Body of pancreas (tissue), 4 donors: Measurements from ENCODE around the gene PDHX. TPM values are rescaled to one million over a fixed set of nuclear protein-coding genes. Genes with fewer than 3 reads are reported as not detected.

Source experiments
- ATAC-seq: fragments of 150-250 bp; one replicate; pipeline ENCODE4 v1.9.1; 2016
- DNase-seq, 4 donors: peaks; one replicate each; pipeline ENCODE4 v3.0.0-alpha.2; 2019
- H3K27ac ChIP-seq, 4 donors: fragments of 200-600 bp; sonication (generic); 1 replicate in 3 of 4; 2 replicates in 1 of 4; pipeline versions ENCODE4 v1.5.1 to v1.6.1; 2016 to 2019; ENCODE audit warnings: mild to moderate bottlenecking in 1 of 4, mixed read lengths in 1 of 4, moderate library complexity in 1 of 4
- H3K27me3 ChIP-seq, 2 donors: fragments of 200-600 bp; sonication (generic); one replicate each; pipeline ENCODE4 v1.6.0; 2016; ENCODE audit warnings: mild to moderate bottlenecking in 1 of 2
- H3K36me3 ChIP-seq, 2 donors: fragments of 200-600 bp; sonication (generic); replicated peaks in 1 of 2; 2 replicates each; pipeline ENCODE4 v1.5.1; 2016; ENCODE audit warnings: low read depth in 2 of 2; ENCODE audit not compliant: insufficient read depth in 1 of 2
- H3K4me1 ChIP-seq: fragments of 200-600 bp; sonication (generic); one replicate; pipeline ENCODE4 v1.6.0; 2016
- H3K4me3 ChIP-seq, 2 donors: fragments of 200-600 bp; sonication (generic); 1 replicate in 1 of 2; 2 replicates in 1 of 2; pipeline ENCODE4 v1.5.1; 2016 to 2019
- H3K9me3 ChIP-seq, 3 donors: fragments of 200-600 bp; sonication (generic); 1 replicate in 2 of 3; 2 replicates in 1 of 3; pipeline ENCODE4 v1.5.1; 2016
- POLR2A ChIP-seq, 3 donors: fragments of 450-650 bp; IDR thresholded peaks; one replicate each; pipeline ENCODE4 v1.6.1; 2016; ENCODE audit warnings: antibody characterized with exemption in 3 of 3, mild to moderate bottlenecking in 2 of 3
- WGBS, 2 donors: methylation state at CpG; one replicate each; pipeline ENCODE4 v1.1.5; 2017; 5-methylcytosine and 5-hydroxymethylcytosine counted together
- intact Hi-C: fragments of 100-400 bp; cut with DNase I; formaldehyde crosslinking; loops from one replicate; pipeline ENCODE4 v1.15.1; 2023
- total RNA-seq, 2 donors: library from RNA; depleted of rRNA; stranded (reverse); fragments of >200 nt; gene quantifications; one replicate each; pipeline ENCODE4 v1.1.0, GENCODE V29; 2016
- TF ChIP-seq, protein P1 (sequence below), 7 experiments: fragments of 450-650 bp in 4 of 7; fragments of 200-600 bp in 3 of 7; sonication (generic) in 3 of 7; IDR thresholded peaks; one replicate each; pipeline ENCODE4 v1.5.1; 2016 to 2019; ENCODE audit warnings: antibody characterized with exemption in 7 of 7

Gene PDHX
- total RNA-seq, 2 donors from 2014 or later: 10.4 to 51.4 TPM

DNA sequence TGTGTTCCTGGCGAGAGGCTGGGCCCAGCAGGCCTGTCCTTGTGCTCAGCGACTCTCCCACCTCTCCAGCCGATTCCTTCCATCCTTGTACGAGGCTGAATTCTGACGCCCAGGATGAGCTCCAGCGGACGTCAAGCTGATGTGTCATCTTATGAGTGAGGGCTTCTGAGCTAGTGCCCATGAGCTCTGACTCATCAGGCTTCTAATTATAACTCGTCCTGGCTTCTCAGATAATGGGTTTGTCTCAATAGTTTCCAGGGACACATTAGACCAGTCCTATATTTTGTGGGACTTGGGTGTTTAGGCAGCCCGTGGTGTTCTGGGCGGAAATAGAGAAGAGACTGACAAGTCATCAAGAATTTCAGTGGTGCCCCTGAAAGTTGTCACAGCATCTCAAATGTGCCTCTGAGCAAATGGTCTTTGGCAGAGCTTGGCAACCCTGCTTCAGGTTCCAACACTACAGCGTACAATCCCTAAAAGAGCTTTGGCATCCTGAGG, 114.3 kb downstream of the PDHX start:
- TF ChIP-seq POLR2A (IDR thresholded peaks at IDR 0.05): no peak
- TF ChIP-seq, protein P1, sequence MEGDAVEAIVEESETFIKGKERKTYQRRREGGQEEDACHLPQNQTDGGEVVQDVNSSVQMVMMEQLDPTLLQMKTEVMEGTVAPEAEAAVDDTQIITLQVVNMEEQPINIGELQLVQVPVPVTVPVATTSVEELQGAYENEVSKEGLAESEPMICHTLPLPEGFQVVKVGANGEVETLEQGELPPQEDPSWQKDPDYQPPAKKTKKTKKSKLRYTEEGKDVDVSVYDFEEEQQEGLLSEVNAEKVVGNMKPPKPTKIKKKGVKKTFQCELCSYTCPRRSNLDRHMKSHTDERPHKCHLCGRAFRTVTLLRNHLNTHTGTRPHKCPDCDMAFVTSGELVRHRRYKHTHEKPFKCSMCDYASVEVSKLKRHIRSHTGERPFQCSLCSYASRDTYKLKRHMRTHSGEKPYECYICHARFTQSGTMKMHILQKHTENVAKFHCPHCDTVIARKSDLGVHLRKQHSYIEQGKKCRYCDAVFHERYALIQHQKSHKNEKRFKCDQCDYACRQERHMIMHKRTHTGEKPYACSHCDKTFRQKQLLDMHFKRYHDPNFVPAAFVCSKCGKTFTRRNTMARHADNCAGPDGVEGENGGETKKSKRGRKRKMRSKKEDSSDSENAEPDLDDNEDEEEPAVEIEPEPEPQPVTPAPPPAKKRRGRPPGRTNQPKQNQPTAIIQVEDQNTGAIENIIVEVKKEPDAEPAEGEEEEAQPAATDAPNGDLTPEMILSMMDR (IDR thresholded peaks at IDR 0.05): no peak
- Histone ChIP-seq H3K36me3 (no peaks in the 10 kb centered on the region), H3K4me3 (no peak overlapping the region), H3K4me1 (no peaks in the 10 kb centered on the region), H3K27me3 (no peaks in the 10 kb centered on the region), H3K9me3 (no peaks in the 10 kb centered on the region), H3K27ac (no peak overlapping the region)
- ATAC-seq: no peak
- 77 to 85% methylated on average over 11 of the region's 11 CpGs for WGBS, 2 donors
- intact Hi-C loops: no loop called here
- peak in 2 of 4 donors; percentile 20 to 58 for DNase-seq

DNA sequence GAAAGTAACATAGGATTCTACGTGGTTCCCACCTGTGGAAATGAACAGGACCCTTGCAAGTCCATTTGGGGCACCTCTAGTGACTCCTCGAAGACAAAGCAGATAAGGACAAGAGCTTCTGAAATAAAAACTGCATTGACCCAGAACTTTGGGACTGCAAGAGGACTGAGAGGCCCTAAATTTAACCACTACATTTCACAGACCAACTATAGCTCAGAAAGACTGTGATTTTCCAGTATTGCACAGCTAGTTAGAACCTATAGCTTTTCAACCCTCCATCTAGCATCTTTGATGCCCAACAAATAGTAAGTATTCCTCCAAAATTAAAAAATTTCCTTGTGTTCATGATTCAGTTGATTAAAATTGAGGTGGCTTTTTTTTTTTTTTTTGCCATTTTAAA, 114.9 kb downstream of the PDHX start:
- no peaks in the 10 kb centered on the region for H3K4me1 ChIP-seq
- H3K4me3 ChIP-seq: no peak overlapping the region
- ATAC-seq (no peak), DNase-seq (no peak)
- H3K36me3 ChIP-seq: no peaks in the 10 kb centered on the region
- intact Hi-C loops: no loop called here
- no peak for TF ChIP-seq POLR2A (IDR thresholded peaks at IDR 0.05)
- TF ChIP-seq, protein P1 (IDR thresholded peaks at IDR 0.05): no peak
- WGBS, 2 donors: 94 to 96% methylated on average over 2 of the region's 2 CpGs
- no peaks in the 10 kb centered on the region for H3K9me3 ChIP-seq
- no peaks in the 10 kb centered on the region for H3K27me3 ChIP-seq
- no peak overlapping the region for H3K27ac ChIP-seq

- Histone ChIP-seq H3K9me3 (no peaks in the 10 kb centered on the region), H3K36me3 (no peaks in the 10 kb centered on the region), H3K4me3 (no peak overlapping the region), H3K27ac (no peak overlapping the region), H3K27me3 (no peaks in the 10 kb centered on the region), H3K4me1 (no peaks in the 10 kb centered on the region)
- DNase-seq (no peak), ATAC-seq (no peak)
- no peak for TF ChIP-seq POLR2A (IDR thresholded peaks at IDR 0.05)
- TF ChIP-seq, protein P1 (IDR thresholded peaks at IDR 0.05): no peak
- 75 to 81% methylated on average over 1 of the region's 1 CpG for WGBS, 2 donors
- intact Hi-C loops: no loop called here
Observed at GRCh38 chr11:35031867-35032266, 115.4 kb downstream of the PDHX start.

GRCh38 chr11:35033011-35033410, 116.6 kb downstream of the PDHX start:
- TF ChIP-seq POLR2A (IDR thresholded peaks at IDR 0.05): no peak
- TF ChIP-seq, protein P1 (IDR thresholded peaks at IDR 0.05): no peak
- no peaks in the 10 kb centered on the region for H3K36me3 ChIP-seq
- H3K27ac ChIP-seq: no peak overlapping the region
- intact Hi-C loops: no loop called here
- H3K9me3 ChIP-seq: no peaks in the 10 kb centered on the region
- WGBS, 2 donors: 94 to 98% methylated on average over 6 of the region's 6 CpGs
- no peaks in the 10 kb centered on the region for H3K27me3 ChIP-seq
- H3K4me3 ChIP-seq: no peak overlapping the region
- no peaks in the 10 kb centered on the region for H3K4me1 ChIP-seq
- no peak for DNase-seq
- ATAC-seq: no peak

DNA sequence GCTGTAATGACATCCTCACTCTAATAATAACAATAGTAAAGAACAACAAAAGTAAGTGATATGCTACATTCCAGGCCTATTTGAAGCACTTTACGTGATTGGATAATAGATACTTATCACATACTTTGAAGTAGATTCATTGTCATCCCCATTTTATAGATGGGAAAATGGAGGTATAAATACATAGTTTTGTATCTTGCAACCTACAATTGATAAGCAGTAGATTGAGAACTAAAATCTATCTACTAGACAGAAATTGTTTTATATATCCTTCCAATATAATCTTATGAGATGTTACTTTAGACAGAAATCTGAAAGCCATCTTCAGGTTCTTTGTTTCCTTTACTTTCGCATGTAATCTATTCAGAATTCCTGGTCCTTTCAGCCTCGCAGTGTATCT, 118.0 kb downstream of the PDHX start:
- Histone ChIP-seq H3K36me3 (no peaks in the 10 kb centered on the region), H3K27me3 (no peaks in the 10 kb centered on the region), H3K27ac (no peak overlapping the region), H3K9me3 (no peaks in the 10 kb centered on the region), H3K4me1 (no peaks in the 10 kb centered on the region), H3K4me3 (no peak overlapping the region)
- DNase-seq (no peak), ATAC-seq (no peak)
- intact Hi-C loops: no loop called here
- WGBS, 2 donors: 83 to 84% methylated on average over 3 of the region's 3 CpGs
- no peak for TF ChIP-seq POLR2A (IDR thresholded peaks at IDR 0.05)
- TF ChIP-seq, protein P1 (IDR thresholded peaks at IDR 0.05): no peak
